AG04449 (cell line): ENCODE measurements around the gene TPD52L2.

ENCODE experiments used
- CTCF ChIA-PET: fragments of 350-600 bp; formaldehyde crosslinking; extraction: SDS; loops from one replicate; lab custom pipeline; 2021; ENCODE audit warnings: antibody characterized with exemption; lab: Yijun Ruan, JAX
- POLR2A ChIA-PET: fragments of 400-600, 350-600 bp; formaldehyde crosslinking; extraction: SDS; loops from one replicate; lab custom pipeline; 2020; ENCODE audit warnings: antibody characterized with exemption, inconsistent platforms; lab: Yijun Ruan, JAX
- DNase-seq: peaks from one replicate; pipeline ENCODE4 v3.0.0-alpha.2; 2010; ENCODE audit warnings: low read depth, low spot score
- H3K4me3 ChIP-seq: 2 replicates; pipeline ENCODE4 v1.5.1; 2011; ENCODE audit warnings: low read depth, mild to moderate bottlenecking, control low read depth, low read length
- TF ChIP-seq, protein P1 (sequence below): IDR thresholded peaks from one replicate; pipeline ENCODE4 v1.5.1; 2011; ENCODE audit warnings: mild to moderate bottlenecking, moderate library complexity, low read length, control low read depth, inconsistent platforms; ENCODE audit not compliant: insufficient read depth; ENCODE audit errors: missing control alignments

Gene TPD52L2

DNA sequence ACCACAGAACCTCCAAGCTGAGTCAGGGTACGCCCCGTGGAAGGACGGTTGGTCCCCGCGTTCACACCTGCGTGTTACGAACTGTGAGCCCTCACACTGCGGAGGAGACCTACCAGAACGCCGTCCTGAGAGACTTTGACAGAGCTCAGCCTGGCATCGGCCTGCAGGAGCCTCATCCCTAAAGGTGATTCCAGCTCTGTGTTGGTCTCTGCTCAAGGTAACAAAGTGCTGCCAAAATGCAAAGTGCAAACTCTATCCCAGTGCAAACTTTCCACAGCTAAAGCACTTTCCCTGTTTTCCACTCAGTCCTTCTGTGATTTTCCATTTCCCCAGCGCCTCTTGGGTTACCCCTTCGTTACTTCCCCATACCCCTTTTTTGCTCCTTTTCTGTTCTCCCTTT lies 25.4 kb upstream of the TPD52L2 start:
- TF ChIP-seq, protein P1, sequence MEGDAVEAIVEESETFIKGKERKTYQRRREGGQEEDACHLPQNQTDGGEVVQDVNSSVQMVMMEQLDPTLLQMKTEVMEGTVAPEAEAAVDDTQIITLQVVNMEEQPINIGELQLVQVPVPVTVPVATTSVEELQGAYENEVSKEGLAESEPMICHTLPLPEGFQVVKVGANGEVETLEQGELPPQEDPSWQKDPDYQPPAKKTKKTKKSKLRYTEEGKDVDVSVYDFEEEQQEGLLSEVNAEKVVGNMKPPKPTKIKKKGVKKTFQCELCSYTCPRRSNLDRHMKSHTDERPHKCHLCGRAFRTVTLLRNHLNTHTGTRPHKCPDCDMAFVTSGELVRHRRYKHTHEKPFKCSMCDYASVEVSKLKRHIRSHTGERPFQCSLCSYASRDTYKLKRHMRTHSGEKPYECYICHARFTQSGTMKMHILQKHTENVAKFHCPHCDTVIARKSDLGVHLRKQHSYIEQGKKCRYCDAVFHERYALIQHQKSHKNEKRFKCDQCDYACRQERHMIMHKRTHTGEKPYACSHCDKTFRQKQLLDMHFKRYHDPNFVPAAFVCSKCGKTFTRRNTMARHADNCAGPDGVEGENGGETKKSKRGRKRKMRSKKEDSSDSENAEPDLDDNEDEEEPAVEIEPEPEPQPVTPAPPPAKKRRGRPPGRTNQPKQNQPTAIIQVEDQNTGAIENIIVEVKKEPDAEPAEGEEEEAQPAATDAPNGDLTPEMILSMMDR: no peak
- ChIA-PET CTCF (interaction anchor here (0.7 kb wide), 1 partner anchor 241 kb away, joined by 3 read pairs; no protein-coding TSS in a partner anchor), POLR2A (no interaction called here)
- DNase-seq: no peak
- no peak overlapping the region for H3K4me3 ChIP-seq

DNA sequence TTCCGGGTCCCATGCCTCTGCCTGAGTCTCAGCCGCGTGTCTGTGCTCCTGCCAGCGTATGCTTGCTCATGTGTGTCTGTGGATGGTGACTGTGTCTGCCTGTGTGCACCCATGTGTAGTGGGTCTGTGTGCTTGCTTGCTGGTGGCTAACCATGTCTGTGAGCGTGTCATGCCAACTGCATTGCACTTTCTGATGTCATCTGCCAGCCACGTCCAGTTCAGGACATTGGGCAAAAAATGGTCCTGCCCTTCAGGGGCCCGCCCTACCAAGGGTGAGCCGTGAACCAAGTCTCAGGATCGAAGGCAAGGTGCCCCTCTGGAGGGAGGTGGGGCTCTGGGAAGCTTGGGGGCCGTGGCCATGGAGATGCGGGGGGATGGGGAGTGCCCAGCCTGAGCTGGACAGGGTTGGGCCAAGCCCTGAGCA lies 24.7 kb upstream of the TPD52L2 start:
- ChIA-PET POLR2A (no interaction called here), CTCF (interaction anchor here (0.7 kb wide), 1 partner anchor 240 kb away, joined by 3 read pairs; no protein-coding TSS in a partner anchor)
- H3K4me3 ChIP-seq: no peak overlapping the region

DNA sequence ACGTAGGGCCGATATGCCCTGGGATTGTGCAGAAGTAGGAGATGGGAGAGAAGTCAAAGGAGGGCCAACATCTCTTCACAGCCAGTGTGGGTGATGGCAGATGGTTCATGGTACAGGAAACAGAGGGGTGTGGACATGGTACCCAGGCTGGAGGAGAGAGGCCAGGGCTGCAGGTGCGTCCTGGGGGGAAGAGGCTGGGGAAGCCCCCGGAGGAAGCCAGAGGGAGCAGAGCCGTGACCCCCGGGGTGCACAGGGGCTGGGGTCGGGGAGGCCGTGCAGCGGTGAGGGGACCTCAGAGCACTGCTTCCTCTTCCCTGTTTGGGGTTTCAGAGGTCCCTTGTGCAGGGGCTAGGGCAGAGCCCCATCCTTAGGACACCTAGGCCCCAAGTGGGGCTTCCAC lies 22.8 kb upstream of the TPD52L2 start:
- TF ChIP-seq, protein P1: no peak
- no peak for DNase-seq
- POLR2A ChIA-PET: no interaction called here
- CTCF ChIA-PET: interaction anchor here (1.0 kb wide), 1 partner anchor 67 kb away, joined by 4 read pairs; no protein-coding TSS in a partner anchor
- H3K4me3 ChIP-seq: no peak overlapping the region

More for the DNA sequence above, 24.7 kb upstream of the TPD52L2 start:
- no peak for DNase-seq
- TF ChIP-seq, protein P1: no peak

DNA sequence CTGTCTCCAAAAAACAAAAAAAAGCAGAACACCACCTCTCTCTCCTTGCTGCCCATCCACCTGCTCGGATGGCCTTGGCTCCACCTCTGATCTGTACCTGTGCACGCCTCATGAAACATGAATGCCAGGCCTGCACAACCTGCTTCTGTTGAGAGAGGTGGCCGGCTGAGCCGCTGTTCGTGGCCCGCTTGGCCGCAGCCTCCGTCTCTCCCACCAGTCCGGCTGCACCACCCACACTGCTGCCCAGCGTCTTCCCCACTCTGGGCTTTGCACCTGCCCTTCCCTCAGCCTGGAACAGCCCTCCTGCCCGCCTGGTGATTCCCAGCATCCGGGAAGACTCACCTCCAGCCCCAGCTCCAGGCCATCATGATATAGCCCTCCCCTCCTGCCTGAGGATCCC lies 21.8 kb upstream of the TPD52L2 start:
- POLR2A ChIA-PET: interaction anchor here (0.6 kb wide), 1 partner anchor 74 kb away, joined by 3 read pairs; no protein-coding TSS in a partner anchor
- DNase-seq: no peak
- H3K4me3 ChIP-seq: no peak overlapping the region
- TF ChIP-seq, protein P1: no peak
- CTCF ChIA-PET: interaction anchor here (1.0 kb wide), 1 partner anchor 68 kb away, joined by 4 read pairs; no protein-coding TSS in a partner anchor

DNA sequence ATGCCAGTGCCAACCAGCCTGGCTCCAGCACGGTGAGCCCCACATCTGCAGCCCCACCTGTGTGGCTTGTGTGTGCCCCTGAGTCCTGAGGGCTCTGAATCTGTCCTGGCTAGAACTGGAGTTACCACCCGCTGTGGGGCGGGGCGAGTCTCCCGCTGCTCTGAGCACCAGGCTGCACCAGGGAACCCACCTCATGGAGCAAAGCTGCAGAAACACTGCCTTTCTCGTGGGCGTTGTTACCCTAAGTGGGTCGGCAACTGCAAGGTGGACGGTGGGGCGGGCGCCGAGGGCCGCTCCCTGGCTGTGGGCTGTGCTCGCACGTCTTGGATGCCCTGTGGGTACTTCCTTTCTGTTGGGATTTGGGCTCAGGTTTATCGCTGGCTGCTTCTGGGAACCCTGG lies 21.3 kb upstream of the TPD52L2 start:
- no peak for DNase-seq
- TF ChIP-seq, protein P1: no peak
- H3K4me3 ChIP-seq: no peak overlapping the region
- ChIA-PET POLR2A (no interaction called here), CTCF (no interaction called here)

DNA sequence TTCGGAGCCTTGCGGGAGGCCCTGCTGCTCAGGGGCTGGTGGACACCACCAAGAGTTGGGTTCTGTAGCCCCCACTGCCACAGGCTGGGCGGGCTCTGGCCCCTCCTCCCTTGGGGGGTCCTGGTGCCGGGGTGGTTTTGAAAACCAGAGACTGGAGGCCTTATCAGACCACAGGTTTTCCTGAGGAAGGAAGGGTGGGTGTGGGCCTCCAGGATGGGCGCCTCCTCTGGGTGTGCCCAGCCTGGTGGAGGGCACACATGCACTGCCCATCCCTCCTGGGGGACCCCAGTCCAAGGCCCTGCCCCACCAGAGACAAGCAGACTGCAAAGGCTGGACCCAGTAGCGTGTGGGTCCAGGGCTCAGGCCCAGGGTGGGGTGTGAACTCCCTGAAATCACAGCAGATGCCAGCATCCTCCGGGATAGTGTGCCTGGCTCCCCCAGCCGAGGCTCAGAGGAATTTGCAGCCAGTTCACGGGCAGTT lies 20.5 kb upstream of the TPD52L2 start:
- no peak for DNase-seq

More for the DNA sequence above, 20.5 kb upstream of the TPD52L2 start:
- H3K4me3 ChIP-seq: no peak overlapping the region
- POLR2A ChIA-PET: no interaction called here
- CTCF ChIA-PET: no interaction called here
- TF ChIP-seq, protein P1: no peak
